ENCODE data around the gene SERTAD1.
A peak's percentile ranks its signal among the peaks of the same experiment; 100 is the strongest.
"Not testable (repeated sequence)": the region's sequence is repeated elsewhere in the genome, so short reads cannot be mapped to it uniquely, and the experiment has no call there.

Gene SERTAD1

GRCh38 chr19:40425450-40426287, at the start of gene SERTAD1:
Gene SERTAD1, minus strand, starts transcription at chr19:40425992. Its CDS starts 2,446 bp downstream, at chr19:40423546.
- DNase-seq = peak; percentile 98

- no peak for DNase-seq
Measured at GRCh38 chr19:40474737-40475136, 48.9 kb upstream of the SERTAD1 start.

GRCh38 chr19:40472516-40472915, 46.7 kb upstream of the SERTAD1 start:
- no peak for DNase-seq

- no peak for DNase-seq
Measured at GRCh38 chr19:40471111-40471510, 45.3 kb upstream of the SERTAD1 start.

GRCh38 chr19:40469011-40469410, 43.2 kb upstream of the SERTAD1 start:
- no peak for DNase-seq

- DNase-seq = no peak
Measured at GRCh38 chr19:40466985-40467734, 41.4 kb upstream of the SERTAD1 start, which contains the start of gene SPTBN4. Gene SPTBN4, plus strand, starts transcription at chr19:40467001. Its CDS starts 5,621 bp downstream, at chr19:40472622.

GRCh38 chr19:40466219-40466984, 40.6 kb upstream of the SERTAD1 start:
- no peak for DNase-seq

- peak; percentile 87 for DNase-seq
Measured at GRCh38 chr19:40465557-40466218, 39.9 kb upstream of the SERTAD1 start, which contains the start of gene BLVRB. Gene BLVRB, minus strand, starts transcription at chr19:40465745. Its CDS starts 57 bp downstream, at chr19:40465688.

GRCh38 chr19:40465025-40465556, 39.3 kb upstream of the SERTAD1 start:
- no peak for DNase-seq

- DNase-seq = peak; percentile 45
Measured at GRCh38 chr19:40464059-40465024, 38.5 kb upstream of the SERTAD1 start.

GRCh38 chr19:40463587-40464037, 37.8 kb upstream of the SERTAD1 start:
- not testable (repeated sequence) for DNase-seq

- DNase-seq = no peak
Measured at GRCh38 chr19:40461669-40462221, 36.0 kb upstream of the SERTAD1 start.

GRCh38 chr19:40460185-40460584, 34.4 kb upstream of the SERTAD1 start:
- DNase-seq = no peak

- DNase-seq = no peak
Measured at GRCh38 chr19:40458597-40458974, 32.8 kb upstream of the SERTAD1 start.

- no peak for DNase-seq
Measured at GRCh38 chr19:40457953-40458596, 32.3 kb upstream of the SERTAD1 start.

- no peak for DNase-seq
Measured at GRCh38 chr19:40457048-40457447, 31.3 kb upstream of the SERTAD1 start.

- not testable (repeated sequence) for DNase-seq
Measured at GRCh38 chr19:40453943-40454342, 28.2 kb upstream of the SERTAD1 start.

- no peak for DNase-seq
Measured at GRCh38 chr19:40453151-40453735, 27.5 kb upstream of the SERTAD1 start.

GRCh38 chr19:40452016-40452415, 26.2 kb upstream of the SERTAD1 start:
- DNase-seq = no peak

GRCh38 chr19:40450664-40451063, 24.9 kb upstream of the SERTAD1 start:
- no peak for DNase-seq
